A549 (cell line): ENCODE results near the gene CANT1.

Experiments
- CEBPB ChIP-seq, 2 experiments: fragments of >200 bp in 1 of 2; sonication (Bioruptor Twin) in 1 of 2; formaldehyde crosslinking in 1 of 2; IDR thresholded peaks; 2 replicates each; pipeline ENCODE4 v1.6.1; 2012 to 2016
- CHD4 ChIP-seq: fragments of 200-600 bp; sonication (generic); IDR thresholded peaks from 2 replicates; pipeline ENCODE4 v1.6.1; 2016; ENCODE audit warnings: antibody characterized with exemption, mild to moderate bottlenecking, borderline replicate concordance
- EHF ChIP-seq: fragments of 250-450 bp; sonication (Bioruptor Pico); IDR thresholded peaks from 2 replicates; pipeline ENCODE4 v1.5.0; 2020; ENCODE audit warnings: mild to moderate bottlenecking
- KDM1A ChIP-seq: fragments of 200-600 bp; sonication (generic); IDR thresholded peaks from 2 replicates; pipeline ENCODE4 v1.6.1; 2016; ENCODE audit warnings: low read depth, mild to moderate bottlenecking
- MAFK ChIP-seq: fragments of 450-650 bp; IDR thresholded peaks from 2 replicates; pipeline ENCODE4 v1.6.1; 2014; ENCODE audit not compliant: partially characterized antibody
- MYC ChIP-seq: IDR thresholded peaks from 2 replicates; pipeline ENCODE4 v1.6.1; 2012; ENCODE audit warnings: mild to moderate bottlenecking, inconsistent platforms, low read length, improper control_type of control experiment, borderline replicate concordance
- POLR2A ChIP-seq: IDR thresholded peaks from 2 replicates; pipeline ENCODE4 v1.6.1; 2012; ENCODE audit warnings: mild to moderate bottlenecking, low read length
- RAD21 ChIP-seq, 2 experiments: fragments of >200 bp in 1 of 2; sonication (Bioruptor Twin) in 1 of 2; formaldehyde crosslinking in 1 of 2; IDR thresholded peaks in 1 of 2; conservative IDR thresholded peaks in 1 of 2; 2 replicates in 1 of 2; 3 replicates in 1 of 2; pipeline ENCODE4 v1.6.1; 2012 to 2018; ENCODE audit warnings: inconsistent platforms in 1 of 2
- RCOR1 ChIP-seq: fragments of 150-350 bp; IDR thresholded peaks from 2 replicates; pipeline ENCODE4 v1.6.1; 2014; ENCODE audit warnings: antibody characterized with exemption, low read length, low read depth
- SMC3 ChIP-seq: fragments of >200 bp; sonication (Bioruptor Twin); formaldehyde crosslinking; IDR thresholded peaks from 3 replicates; pipeline ENCODE4 v1.6.1; 2018; ENCODE audit warnings: inconsistent platforms
- ZNF302 ChIP-seq: fragments of 250-450 bp; sonication (Bioruptor Pico); IDR thresholded peaks from 2 replicates; pipeline ENCODE4 v1.9.0; 2021; ENCODE audit warnings: inconsistent platforms, mild to moderate bottlenecking, moderate library complexity
- TF ChIP-seq, protein P1 (sequence below): fragments of >200 bp; sonication (Bioruptor Twin); formaldehyde crosslinking; IDR thresholded peaks from 3 replicates; pipeline ENCODE4 v1.5.1; 2016
- TF ChIP-seq, protein P2 (sequence below): fragments of 450-650 bp; IDR thresholded peaks from 2 replicates; pipeline ENCODE4 v1.6.1; 2014; ENCODE audit warnings: antibody characterized with exemption
- TF ChIP-seq, protein P3 (sequence below): fragments of 200-600 bp; sonication (generic); IDR thresholded peaks from 2 replicates; pipeline ENCODE4 v1.6.1; 2016; ENCODE audit warnings: antibody characterized with exemption, mild to moderate bottlenecking, moderate library complexity

DNA sequence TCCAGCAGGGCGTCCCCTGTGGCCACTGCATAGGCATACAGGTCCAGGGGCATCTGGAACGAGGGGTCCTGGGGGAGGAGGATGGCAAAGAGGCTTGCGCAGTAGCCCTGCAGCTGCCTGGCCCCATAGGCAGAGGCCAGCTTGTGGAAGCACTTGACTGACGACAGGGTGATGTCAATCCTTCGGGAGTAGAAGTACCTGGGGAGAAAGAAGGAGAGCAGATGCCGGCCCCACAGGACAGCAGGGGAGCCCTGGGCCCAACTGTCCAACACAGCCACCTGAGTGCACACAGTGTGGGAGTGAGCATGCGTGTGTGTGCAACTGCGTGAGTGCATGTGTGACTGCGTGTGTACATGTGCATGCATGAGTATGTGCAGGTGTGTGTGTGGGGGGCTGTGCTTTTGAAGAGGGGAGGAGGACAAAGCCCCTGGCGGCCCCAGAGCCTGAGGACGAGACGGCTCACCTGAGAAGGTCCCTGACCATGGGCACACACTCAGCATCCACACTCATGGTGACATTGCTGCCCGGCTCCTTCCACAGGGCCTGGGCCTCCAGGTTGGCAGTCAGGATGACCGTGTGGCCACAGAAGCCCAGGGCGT is 37.0 kb downstream of the CANT1 start:
- TF ChIP-seq RAD21 (conservative IDR thresholded peaks at IDR 0.05 in 1 of 2, IDR thresholded peaks at IDR 0.05 in 1 of 2) (no peak), EHF (CRISPR knock-in tag) (no peak), CEBPB (IDR thresholded peaks at IDR 0.05) (no peak), MYC (no peak), POLR2A (no peak), CHD4 (no peak), KDM1A (no peak), ZNF302 (CRISPR knock-in tag) (no peak), SMC3 (no peak), RCOR1 (no peak), MAFK (no peak)
- TF ChIP-seq, protein P1, sequence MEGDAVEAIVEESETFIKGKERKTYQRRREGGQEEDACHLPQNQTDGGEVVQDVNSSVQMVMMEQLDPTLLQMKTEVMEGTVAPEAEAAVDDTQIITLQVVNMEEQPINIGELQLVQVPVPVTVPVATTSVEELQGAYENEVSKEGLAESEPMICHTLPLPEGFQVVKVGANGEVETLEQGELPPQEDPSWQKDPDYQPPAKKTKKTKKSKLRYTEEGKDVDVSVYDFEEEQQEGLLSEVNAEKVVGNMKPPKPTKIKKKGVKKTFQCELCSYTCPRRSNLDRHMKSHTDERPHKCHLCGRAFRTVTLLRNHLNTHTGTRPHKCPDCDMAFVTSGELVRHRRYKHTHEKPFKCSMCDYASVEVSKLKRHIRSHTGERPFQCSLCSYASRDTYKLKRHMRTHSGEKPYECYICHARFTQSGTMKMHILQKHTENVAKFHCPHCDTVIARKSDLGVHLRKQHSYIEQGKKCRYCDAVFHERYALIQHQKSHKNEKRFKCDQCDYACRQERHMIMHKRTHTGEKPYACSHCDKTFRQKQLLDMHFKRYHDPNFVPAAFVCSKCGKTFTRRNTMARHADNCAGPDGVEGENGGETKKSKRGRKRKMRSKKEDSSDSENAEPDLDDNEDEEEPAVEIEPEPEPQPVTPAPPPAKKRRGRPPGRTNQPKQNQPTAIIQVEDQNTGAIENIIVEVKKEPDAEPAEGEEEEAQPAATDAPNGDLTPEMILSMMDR = no peak
- TF ChIP-seq, protein P2, sequence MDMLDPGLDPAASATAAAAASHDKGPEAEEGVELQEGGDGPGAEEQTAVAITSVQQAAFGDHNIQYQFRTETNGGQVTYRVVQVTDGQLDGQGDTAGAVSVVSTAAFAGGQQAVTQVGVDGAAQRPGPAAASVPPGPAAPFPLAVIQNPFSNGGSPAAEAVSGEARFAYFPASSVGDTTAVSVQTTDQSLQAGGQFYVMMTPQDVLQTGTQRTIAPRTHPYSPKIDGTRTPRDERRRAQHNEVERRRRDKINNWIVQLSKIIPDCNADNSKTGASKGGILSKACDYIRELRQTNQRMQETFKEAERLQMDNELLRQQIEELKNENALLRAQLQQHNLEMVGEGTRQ = no peak
- TF ChIP-seq, protein P3, sequence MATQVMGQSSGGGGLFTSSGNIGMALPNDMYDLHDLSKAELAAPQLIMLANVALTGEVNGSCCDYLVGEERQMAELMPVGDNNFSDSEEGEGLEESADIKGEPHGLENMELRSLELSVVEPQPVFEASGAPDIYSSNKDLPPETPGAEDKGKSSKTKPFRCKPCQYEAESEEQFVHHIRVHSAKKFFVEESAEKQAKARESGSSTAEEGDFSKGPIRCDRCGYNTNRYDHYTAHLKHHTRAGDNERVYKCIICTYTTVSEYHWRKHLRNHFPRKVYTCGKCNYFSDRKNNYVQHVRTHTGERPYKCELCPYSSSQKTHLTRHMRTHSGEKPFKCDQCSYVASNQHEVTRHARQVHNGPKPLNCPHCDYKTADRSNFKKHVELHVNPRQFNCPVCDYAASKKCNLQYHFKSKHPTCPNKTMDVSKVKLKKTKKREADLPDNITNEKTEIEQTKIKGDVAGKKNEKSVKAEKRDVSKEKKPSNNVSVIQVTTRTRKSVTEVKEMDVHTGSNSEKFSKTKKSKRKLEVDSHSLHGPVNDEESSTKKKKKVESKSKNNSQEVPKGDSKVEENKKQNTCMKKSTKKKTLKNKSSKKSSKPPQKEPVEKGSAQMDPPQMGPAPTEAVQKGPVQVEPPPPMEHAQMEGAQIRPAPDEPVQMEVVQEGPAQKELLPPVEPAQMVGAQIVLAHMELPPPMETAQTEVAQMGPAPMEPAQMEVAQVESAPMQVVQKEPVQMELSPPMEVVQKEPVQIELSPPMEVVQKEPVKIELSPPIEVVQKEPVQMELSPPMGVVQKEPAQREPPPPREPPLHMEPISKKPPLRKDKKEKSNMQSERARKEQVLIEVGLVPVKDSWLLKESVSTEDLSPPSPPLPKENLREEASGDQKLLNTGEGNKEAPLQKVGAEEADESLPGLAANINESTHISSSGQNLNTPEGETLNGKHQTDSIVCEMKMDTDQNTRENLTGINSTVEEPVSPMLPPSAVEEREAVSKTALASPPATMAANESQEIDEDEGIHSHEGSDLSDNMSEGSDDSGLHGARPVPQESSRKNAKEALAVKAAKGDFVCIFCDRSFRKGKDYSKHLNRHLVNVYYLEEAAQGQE = no peak
